Naive thymus-derived CD8-positive, alpha-beta T cell (primary cell): ENCODE data around the gene CWF19L1. TPM values are rescaled to one million over a fixed set of nuclear protein-coding genes. Genes with fewer than 3 reads are reported as not detected.

Experiments used
- ATAC-seq, 2 donors: fragments of 150-1000 bp; cut with Tn5 transposase in 1 of 2; sonication (Bioruptor Pico), chemical (Tn5 transposase) in 1 of 2; 1 replicate in 1 of 2; 2 replicates in 1 of 2; pipeline ENCODE4 v1.10.0; 2021; ENCODE audit warnings: mild to moderate bottlenecking in 2 of 2, moderate library complexity in 2 of 2
- POLR2A ChIA-PET: fragments of 350-600 bp; sonication (Branson Sonifier 250); formaldehyde crosslinking; loops from one replicate; lab custom pipeline; 2021; ENCODE audit warnings: antibody characterized with exemption; lab: Charles Lee
- DNase-seq, 10 donors: peaks; one replicate each; pipeline versions ENCODE4 v3.0.0 to v3.0.0-alpha.2; 2020 to 2022
- H3K27ac Mint-ChIP-seq, 10 donors: one replicate each; pipeline ENCODE4 v1.8.0; 2020 to 2022; ENCODE audit warnings: mild to moderate bottlenecking in 10 of 10, mixed read lengths in 10 of 10, moderate library complexity in 4 of 10, inconsistent platforms in 1 of 10
- H3K27me3 Mint-ChIP-seq, 5 donors: one replicate each; pipeline ENCODE4 v1.8.0; 2021 to 2022; ENCODE audit warnings: mixed read lengths in 5 of 5
- H3K36me3 Mint-ChIP-seq, 3 donors: one replicate each; pipeline ENCODE4 v1.8.0; 2020 to 2022; ENCODE audit warnings: mixed read lengths in 3 of 3, mild to moderate bottlenecking in 2 of 3, inconsistent platforms in 1 of 3
- H3K4me1 Mint-ChIP-seq, 4 donors: one replicate each; pipeline ENCODE4 v1.8.0; 2021 to 2022; ENCODE audit warnings: mixed read lengths in 4 of 4
- H3K4me3 Mint-ChIP-seq, 10 donors: one replicate each; pipeline ENCODE4 v1.8.0; 2020 to 2022; ENCODE audit warnings: mild to moderate bottlenecking in 10 of 10, mixed read lengths in 10 of 10, moderate library complexity in 6 of 10, inconsistent platforms in 1 of 10
- H3K9me3 Mint-ChIP-seq, 9 donors: one replicate each; pipeline ENCODE4 v1.8.0; 2020 to 2022; ENCODE audit warnings: mixed read lengths in 9 of 9, mild to moderate bottlenecking in 3 of 9, inconsistent platforms in 1 of 9, moderate library complexity in 1 of 9
- polyA plus RNA-seq, 3 donors: library from polyadenylated mRNA; unstranded; fragments of 300-500 nt; fragmentation: Illumina TruSeq; gene quantifications; one replicate each; pipeline ENCODE4 v1.2.3, GENCODE V29; 2021
- total RNA-seq, 8 experiments: library from RNA in 2 of 8; stranded (reverse) in 2 of 8; gene quantifications; one replicate each; pipeline ENCODE4 v1.2.3 and lab custom pipeline; 2021 to 2026

CWF19L1 gene
- total and polyA plus RNA-seq, 5 experiments from 2014 or later, result 19.3 to 55.1 (median 38.7) TPM

DNA sequence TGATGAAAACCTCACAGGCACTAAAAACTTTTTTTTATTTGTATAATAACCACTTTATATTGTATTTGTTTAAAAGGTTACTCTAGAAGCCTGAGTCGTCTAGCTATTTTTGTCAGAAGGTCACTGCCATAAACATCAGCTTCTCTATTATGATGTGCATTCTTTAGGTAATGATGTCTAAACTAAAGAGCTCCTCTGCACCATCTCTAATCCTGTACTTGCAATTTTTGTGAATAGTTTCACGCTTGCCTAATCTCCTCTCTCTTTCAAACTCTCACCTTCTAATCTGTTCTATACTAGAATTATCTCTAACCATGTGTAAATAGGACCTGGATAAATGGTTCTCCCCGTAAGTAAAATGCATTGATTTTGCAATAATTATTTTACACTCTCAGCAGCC, 27.6 kb downstream of the CWF19L1 start:
- H3K9me3 Mint-ChIP-seq, result no peaks in the 10 kb centered on the region
- H3K4me1 Mint-ChIP-seq, result peaks cover 0 to 5% (median 2%) of the 10 kb centered on the region in 4 donors
- H3K27me3 Mint-ChIP-seq, result no peaks in the 10 kb centered on the region
- H3K4me3 Mint-ChIP-seq, result no peak overlapping the region
- H3K36me3 Mint-ChIP-seq, result peaks cover 0 to 89% (median 11%) of the 10 kb centered on the region in 3 donors
- no peak for DNase-seq
- H3K27ac Mint-ChIP-seq, result peak overlapping the region in 2 of 10 donors; percentile 29 to 49
- ATAC-seq, result no peak
- POLR2A ChIA-PET, result interaction anchor here (0.6 kb wide), 1 partner anchor 10 kb away, joined by 3 read pairs; no protein-coding TSS in a partner anchor

DNA sequence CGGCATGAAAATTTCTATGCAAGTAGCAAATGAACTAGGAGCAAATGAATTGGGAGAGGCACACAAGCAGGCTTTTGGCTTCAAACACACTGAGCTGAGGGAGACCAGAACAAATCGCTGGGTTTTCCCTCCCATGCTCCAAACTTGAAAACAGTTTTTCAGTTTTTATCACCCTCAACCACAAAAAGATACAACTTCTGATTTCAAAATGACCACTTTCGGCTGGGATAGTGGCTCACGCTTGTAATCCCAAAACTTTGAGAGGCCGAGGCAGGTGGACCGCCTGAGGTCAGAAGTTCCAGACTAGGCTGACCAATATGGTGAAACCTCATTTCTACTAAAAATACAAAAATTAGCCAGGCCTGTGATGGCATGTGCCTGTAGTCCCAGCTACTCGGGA, 29.0 kb downstream of the CWF19L1 start:
- ATAC-seq, result no peak
- Mint-ChIP-seq H3K27ac (no peak overlapping the region), H3K9me3 (no peaks in the 10 kb centered on the region), H3K4me3 (no peak overlapping the region), H3K4me1 (peaks cover 0 to 5% (median 2%) of the 10 kb centered on the region in 4 donors), H3K36me3 (peaks cover 0 to 86% (median 11%) of the 10 kb centered on the region in 3 donors), H3K27me3 (no peaks in the 10 kb centered on the region)
- POLR2A ChIA-PET, result no interaction called here
- no peak for DNase-seq

DNA sequence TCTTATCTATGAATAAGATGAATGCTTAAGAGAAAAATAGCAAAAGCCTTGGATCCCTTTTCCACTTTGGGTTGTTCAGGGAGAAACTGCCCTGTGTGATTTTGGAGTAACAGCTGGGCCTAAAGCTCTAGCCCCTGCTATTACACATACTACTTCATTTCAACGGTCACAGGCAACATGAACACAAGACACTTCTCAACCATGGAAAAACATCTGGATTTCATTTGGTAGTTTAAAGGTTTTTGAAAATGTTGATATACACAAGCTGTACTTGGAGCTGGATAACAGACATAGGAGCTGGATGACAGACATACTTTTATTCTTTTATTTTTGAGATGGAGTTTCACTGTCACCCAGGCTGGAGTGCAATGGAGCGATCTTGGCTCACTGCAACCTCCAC, 35.3 kb downstream of the CWF19L1 start:
- Mint-ChIP-seq H3K4me1 (peaks cover 9 to 32% (median 27%) of the 10 kb centered on the region in 4 donors), H3K9me3 (peaks cover 0 to 4% (median 0%) of the 10 kb centered on the region in 9 donors), H3K36me3 (peaks cover 0 to 55% (median 10%) of the 10 kb centered on the region in 3 donors), H3K4me3 (no peak overlapping the region), H3K27me3 (no peaks in the 10 kb centered on the region), H3K27ac (peak overlapping the region in 1 of 10 donors; percentile 50)
- DNase-seq, result no peak
- POLR2A ChIA-PET, result no interaction called here
- no peak for ATAC-seq

DNA sequence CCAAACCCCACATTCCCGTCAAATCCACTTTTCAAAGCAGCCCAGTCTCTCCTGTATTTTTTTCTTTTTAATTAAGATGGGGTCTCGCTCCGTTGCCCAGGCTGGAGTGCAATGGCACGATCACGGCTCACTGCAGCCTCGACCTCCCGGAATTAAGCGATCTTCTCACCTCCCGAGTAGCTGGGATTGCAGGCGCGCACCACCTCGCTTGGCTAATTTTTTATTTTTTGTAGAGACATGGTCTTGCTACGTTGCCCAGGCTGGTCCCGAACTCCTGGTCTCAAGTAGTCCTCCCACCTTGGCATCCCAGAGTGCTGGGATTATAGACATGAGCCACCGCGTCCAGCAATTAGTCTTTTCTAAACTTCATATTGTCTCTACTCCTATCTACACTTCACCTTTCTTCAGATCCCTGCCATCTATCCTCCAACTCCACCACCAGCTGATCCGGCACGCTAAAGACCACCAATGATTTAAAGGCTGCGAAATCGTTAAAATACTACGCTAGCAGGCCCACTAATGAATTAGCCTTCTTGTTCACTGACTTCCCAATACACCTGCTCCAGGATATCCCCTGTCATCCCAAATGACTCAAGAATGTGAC, 37.5 kb downstream of the CWF19L1 start:
- Mint-ChIP-seq H3K36me3 (peaks cover 4 to 44% (median 8%) of the 10 kb centered on the region in 3 donors), H3K27me3 (no peaks in the 10 kb centered on the region), H3K9me3 (peaks cover 0 to 4% (median 0%) of the 10 kb centered on the region in 9 donors)

DNA sequence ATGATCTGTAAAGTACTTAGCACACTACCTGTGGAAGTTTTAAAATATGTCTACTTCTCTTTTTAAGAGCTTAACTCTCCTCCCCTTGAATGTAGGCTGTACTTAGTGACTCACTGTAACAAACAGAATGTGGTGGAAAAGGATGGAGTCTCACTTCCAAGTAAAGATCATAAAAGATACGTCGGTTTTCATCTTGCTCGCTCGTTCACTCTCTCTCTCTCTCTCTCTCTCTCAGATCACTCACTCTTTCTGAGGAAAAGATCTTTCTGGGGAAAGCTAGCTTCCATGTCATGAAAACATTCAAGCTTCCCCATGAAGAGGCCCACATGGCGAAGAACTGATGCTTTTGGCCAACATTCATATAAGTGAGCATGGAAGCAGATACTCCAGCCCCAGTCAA, 43.6 kb downstream of the CWF19L1 start:
- Mint-ChIP-seq H3K36me3 (peaks cover 9 to 65% (median 23%) of the 10 kb centered on the region in 3 donors), H3K27me3 (no peaks in the 10 kb centered on the region), H3K9me3 (no peaks in the 10 kb centered on the region), H3K27ac (no peak overlapping the region), H3K4me1 (peaks cover 12 to 24% (median 21%) of the 10 kb centered on the region in 4 donors), H3K4me3 (no peak overlapping the region)
- ATAC-seq, result no peak
- POLR2A ChIA-PET, result interaction anchor here (0.6 kb wide), 2 partner anchors 9 to 354 kb away, joined by 3 read pairs; no protein-coding TSS in a partner anchor
- no peak for DNase-seq

More for the DNA sequence above, 37.5 kb downstream of the CWF19L1 start:
- DNase-seq, result peak in 1 of 10 donors; percentile 7
- Mint-ChIP-seq H3K27ac (peak overlapping the region; percentile 79 to 96 (median 88)), H3K4me1 (peaks cover 15 to 40% (median 34%) of the 10 kb centered on the region in 4 donors), H3K4me3 (peak overlapping the region; percentile 84 to 99 (median 94))
- ATAC-seq, result no peak
- POLR2A ChIA-PET, result interaction anchor here (0.6 to 1.7 kb wide), 3 partner anchors 10 to 1387 kb away, joined by 3 to 7 read pairs (median 3); partner anchors contain the start of gene BLOC1S2

DNA sequence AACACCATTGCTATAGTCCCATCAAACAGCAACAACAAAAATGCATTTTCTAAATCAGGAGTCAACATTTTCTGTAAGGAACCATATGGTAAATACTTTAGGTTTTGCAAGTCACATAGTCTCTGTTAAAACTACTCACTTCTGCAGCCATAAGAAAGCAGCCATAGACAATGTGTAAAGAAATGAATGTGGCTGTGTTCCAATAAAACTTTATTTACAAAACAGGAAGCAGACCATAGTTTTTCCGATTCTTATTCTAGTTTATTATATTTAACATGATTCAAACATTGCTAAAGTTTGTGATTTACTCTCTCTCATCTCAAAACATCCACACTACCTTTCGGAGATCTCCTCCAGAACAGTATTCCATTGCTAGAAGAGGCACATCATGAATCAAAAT, 44.9 kb downstream of the CWF19L1 start:
- Mint-ChIP-seq H3K36me3 (peaks cover 9 to 74% (median 25%) of the 10 kb centered on the region in 3 donors), H3K4me3 (no peak overlapping the region), H3K27ac (no peak overlapping the region), H3K4me1 (peaks cover 7 to 12% (median 9%) of the 10 kb centered on the region in 4 donors), H3K9me3 (no peaks in the 10 kb centered on the region), H3K27me3 (no peaks in the 10 kb centered on the region)
- ATAC-seq, result no peak
- POLR2A ChIA-PET, result no interaction called here
- DNase-seq, result no peak

DNA sequence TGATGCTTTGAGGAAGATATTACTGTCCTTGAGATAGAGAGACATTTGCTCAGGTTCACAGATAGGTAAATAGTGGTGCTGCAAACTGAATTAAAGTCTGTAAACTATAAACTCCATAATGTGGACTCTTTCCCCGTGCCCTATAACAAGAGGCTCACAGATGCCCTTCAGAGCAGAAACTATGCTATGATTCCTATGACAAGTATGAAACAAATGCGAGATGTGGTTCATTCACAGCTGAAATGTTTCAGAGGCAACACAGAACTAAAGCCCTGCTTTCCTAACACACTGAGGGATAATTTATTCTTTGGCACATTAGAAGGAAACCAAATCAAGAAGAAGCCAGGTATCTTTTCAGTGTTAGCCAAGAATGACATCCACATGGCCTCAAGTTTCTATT, 51.4 kb downstream of the CWF19L1 start:
- POLR2A ChIA-PET, result no interaction called here
- H3K36me3 Mint-ChIP-seq, result peaks cover 7 to 90% (median 24%) of the 10 kb centered on the region in 3 donors
- no peaks in the 10 kb centered on the region for H3K27me3 Mint-ChIP-seq
- no peak for ATAC-seq
- no peaks in the 10 kb centered on the region for H3K4me1 Mint-ChIP-seq
- H3K9me3 Mint-ChIP-seq, result no peaks in the 10 kb centered on the region
- no peak for DNase-seq
- H3K4me3 Mint-ChIP-seq, result no peak overlapping the region
- H3K27ac Mint-ChIP-seq, result no peak overlapping the region

DNA sequence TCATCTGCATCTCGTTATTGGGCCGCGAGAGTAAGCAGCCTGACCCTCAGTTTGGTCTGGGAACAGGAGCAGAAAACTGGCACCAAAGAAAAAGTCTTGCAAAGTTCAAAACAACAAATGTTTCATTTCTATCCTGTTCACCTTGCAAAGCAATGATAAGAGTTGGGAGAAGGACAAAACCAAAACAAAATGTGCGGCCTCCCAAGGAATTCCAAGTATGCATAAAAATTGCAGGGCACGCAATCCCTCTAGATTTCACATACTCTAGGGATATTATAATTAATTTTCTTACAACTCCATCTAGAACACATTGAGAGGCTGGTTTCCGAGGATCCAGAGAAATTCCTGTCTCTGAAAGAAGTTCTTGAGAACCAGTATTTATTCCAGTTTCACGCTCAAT, 58.1 kb downstream of the CWF19L1 start:
- Mint-ChIP-seq H3K36me3 (peaks cover 0 to 86% (median 23%) of the 10 kb centered on the region in 3 donors), H3K4me1 (no peaks in the 10 kb centered on the region), H3K27me3 (no peaks in the 10 kb centered on the region), H3K4me3 (no peak overlapping the region), H3K9me3 (no peaks in the 10 kb centered on the region), H3K27ac (no peak overlapping the region)
- POLR2A ChIA-PET, result no interaction called here
- ATAC-seq (no peak), DNase-seq (no peak)

DNA sequence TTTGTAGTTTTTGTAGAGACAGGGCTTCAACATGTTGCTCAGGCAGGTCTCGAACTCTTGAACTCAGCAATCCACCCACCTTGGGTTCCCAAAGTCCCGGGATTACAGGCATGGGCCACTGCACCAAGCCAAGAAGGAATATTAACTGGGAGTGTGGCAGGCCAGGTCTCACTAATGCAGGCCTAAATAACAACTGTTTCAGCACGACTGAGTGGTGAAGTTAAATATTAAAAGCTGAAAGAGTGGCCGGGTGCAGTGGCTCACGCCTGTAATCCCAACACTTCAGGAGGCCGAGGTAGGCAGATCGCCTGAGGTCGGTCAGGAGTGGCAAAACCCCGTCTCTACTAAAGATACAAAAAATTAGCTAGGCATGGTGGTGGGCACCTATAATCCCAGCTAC, 59.2 kb downstream of the CWF19L1 start:
- ATAC-seq (no peak), DNase-seq (no peak)
- H3K27me3 Mint-ChIP-seq, result no peaks in the 10 kb centered on the region
- no peak overlapping the region for H3K27ac Mint-ChIP-seq
- POLR2A ChIA-PET, result no interaction called here
- no peaks in the 10 kb centered on the region for H3K9me3 Mint-ChIP-seq
- no peak overlapping the region for H3K4me3 Mint-ChIP-seq
- peaks cover 0 to 86% (median 25%) of the 10 kb centered on the region in 3 donors for H3K36me3 Mint-ChIP-seq
- no peaks in the 10 kb centered on the region for H3K4me1 Mint-ChIP-seq

DNA sequence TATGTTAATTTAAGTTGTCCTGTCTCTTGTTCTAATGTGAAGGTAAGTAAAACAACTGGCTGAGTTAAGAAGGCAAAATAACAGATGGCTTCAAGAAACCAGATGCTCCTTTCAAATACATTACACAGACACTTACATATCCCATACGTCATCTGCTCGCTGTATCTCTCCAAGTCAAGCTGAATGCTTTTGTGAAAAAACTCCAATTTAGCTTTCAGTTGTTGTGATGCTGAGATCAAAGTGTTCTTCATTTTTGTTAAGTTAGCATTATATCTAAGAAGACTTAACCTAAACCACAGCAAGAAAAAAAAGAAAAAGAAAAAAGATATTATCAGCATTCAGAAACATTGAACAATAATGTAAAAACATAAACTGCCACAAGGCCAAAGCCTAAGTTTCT, 63.1 kb downstream of the CWF19L1 start:
- DNase-seq, result no peak
- POLR2A ChIA-PET, result no interaction called here
- no peaks in the 10 kb centered on the region for H3K4me1 Mint-ChIP-seq
- H3K4me3 Mint-ChIP-seq, result no peak overlapping the region
- peak overlapping the region in 3 of 10 donors; percentile 31 to 71 (median 62) for H3K27ac Mint-ChIP-seq
- no peak for ATAC-seq
- peaks cover 0 to 90% (median 30%) of the 10 kb centered on the region in 3 donors for H3K36me3 Mint-ChIP-seq
- no peaks in the 10 kb centered on the region for H3K27me3 Mint-ChIP-seq
- no peaks in the 10 kb centered on the region for H3K9me3 Mint-ChIP-seq

DNA sequence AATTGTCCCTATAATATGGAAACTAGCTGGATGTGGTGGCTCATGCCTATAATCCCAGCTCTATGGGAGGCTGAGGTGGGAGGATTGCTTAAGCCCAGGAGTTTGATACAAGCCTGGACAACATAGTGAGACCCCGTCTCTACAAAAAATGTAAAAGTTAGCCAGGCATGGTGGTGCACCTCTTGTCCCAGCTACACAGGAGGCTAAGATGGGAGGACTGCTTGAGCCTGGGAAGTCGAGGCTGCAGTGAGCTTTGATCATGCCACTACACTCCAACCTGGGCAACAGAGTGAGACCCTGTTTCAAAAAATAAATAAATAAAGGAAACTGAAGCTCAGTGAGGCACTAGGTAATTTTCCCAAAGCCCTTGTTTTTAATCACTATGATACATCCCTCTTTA, 65.9 kb downstream of the CWF19L1 start:
- H3K27me3 Mint-ChIP-seq, result no peaks in the 10 kb centered on the region
- DNase-seq (no peak), ATAC-seq (no peak)
- no peak overlapping the region for H3K27ac Mint-ChIP-seq
- H3K4me3 Mint-ChIP-seq, result no peak overlapping the region
- H3K4me1 Mint-ChIP-seq, result peaks cover 0 to 2% (median 0%) of the 10 kb centered on the region in 4 donors
- H3K9me3 Mint-ChIP-seq, result no peaks in the 10 kb centered on the region
- peaks cover 0 to 88% (median 27%) of the 10 kb centered on the region in 3 donors for H3K36me3 Mint-ChIP-seq
- POLR2A ChIA-PET, result no interaction called here

DNA sequence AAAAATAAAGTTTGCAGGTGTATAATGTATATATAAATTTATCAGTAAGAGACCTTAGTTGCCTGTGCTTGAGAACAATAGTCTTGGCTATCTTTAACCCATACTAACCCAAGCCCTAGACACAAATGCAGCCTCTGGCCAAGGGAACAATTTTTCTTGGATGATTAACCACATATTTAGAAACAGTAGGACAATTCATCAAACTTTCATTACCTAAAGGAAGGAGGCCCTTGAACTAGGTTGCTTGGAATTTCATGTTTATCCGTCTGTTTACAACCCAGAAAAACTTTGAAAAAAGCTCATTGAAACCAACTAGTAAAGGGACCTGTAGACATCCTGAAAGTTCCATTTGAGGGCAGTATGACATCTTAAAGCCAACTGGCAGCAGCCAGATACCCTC, 72.7 kb downstream of the CWF19L1 start:
- Mint-ChIP-seq H3K27ac (peak overlapping the region in 1 of 10 donors; percentile 86), H3K4me1 (peaks cover 3 to 15% (median 11%) of the 10 kb centered on the region in 4 donors), H3K27me3 (no peaks in the 10 kb centered on the region), H3K36me3 (peaks cover 0 to 78% (median 9%) of the 10 kb centered on the region in 3 donors), H3K4me3 (no peak overlapping the region), H3K9me3 (no peaks in the 10 kb centered on the region)
- POLR2A ChIA-PET, result no interaction called here
- no peak for DNase-seq
- no peak for ATAC-seq

DNA sequence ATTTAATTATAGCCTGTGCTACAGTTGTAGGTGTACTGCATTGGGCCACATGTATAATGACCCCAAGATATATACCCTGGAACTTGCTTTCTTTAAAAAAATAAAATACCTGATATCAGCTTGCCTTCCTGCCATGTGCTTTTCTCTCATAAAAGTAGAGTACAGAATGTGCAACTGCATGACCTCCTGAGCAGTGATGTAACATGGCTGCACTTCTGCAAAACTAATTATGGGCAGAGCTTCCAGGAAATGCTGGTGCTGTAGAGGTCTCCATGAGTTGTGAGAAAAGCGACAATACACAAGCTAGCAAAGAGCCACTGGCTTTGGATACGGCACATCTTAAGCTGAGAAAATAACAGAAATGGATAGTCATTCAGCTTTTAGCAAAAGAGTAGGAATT, 75.1 kb downstream of the CWF19L1 start:
- no peak for DNase-seq
- ATAC-seq, result no peak
- POLR2A ChIA-PET, result no interaction called here
- no peaks in the 10 kb centered on the region for H3K27me3 Mint-ChIP-seq
- H3K27ac Mint-ChIP-seq, result peak overlapping the region in 3 of 10 donors; percentile 9 to 52 (median 11)
- peaks cover 12 to 29% (median 22%) of the 10 kb centered on the region in 4 donors for H3K4me1 Mint-ChIP-seq
- peaks cover 0 to 69% (median 6%) of the 10 kb centered on the region in 3 donors for H3K36me3 Mint-ChIP-seq
- no peaks in the 10 kb centered on the region for H3K9me3 Mint-ChIP-seq
- H3K4me3 Mint-ChIP-seq, result no peak overlapping the region
